HG02870 (cell line): Measurements from ENCODE around the gene MRPL3.

Experiments used
- ATAC-seq: cut with Tn5 transposase; IDR thresholded peaks from one replicate; pipeline ENCODE4 v1.9.1; 2021; ENCODE audit warnings: mild to moderate bottlenecking, moderate library complexity; ENCODE audit not compliant: unreplicated experiment

The MRPL3 gene

DNA sequence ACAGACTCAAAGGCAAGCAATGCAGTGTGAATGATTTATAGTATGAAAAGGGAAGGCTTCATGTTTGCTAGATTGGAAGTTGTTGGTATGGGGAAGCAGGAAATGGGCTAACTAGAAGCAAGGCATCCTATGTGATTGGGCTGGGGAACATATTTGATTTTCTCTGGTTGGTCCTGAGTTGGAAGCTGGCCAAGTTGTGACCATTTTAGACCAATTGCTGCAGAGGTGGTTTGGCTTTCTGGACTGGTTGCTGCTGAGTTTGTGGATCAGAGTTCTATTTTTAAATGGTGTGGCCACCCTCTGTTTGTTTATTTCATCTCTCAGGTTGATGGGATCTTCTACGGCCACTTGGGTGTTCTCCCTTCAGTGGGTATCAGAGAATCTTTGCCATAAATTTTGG lies 81.5 kb downstream of the MRPL3 start:
- no peak for ATAC-seq

DNA sequence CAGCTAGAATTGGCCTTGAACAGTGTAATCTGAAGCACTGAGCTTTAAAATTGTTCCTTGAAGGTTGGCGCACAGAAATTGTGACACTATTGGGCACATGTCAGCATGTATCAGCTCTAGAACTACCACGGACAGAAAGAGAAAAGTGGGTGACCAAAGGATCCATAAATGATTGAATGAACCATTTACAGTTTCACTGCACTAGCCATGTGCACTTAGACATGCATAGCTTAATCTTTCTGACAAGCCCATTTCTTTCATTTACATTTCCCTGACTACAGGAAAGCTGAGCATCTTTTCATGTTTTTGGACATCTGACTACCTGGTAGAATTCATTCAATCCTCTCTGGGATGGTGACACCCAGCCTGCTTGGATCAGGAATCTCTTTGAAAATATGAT lies 85.0 kb downstream of the MRPL3 start:
- ATAC-seq = no peak
